ENCODE data around the gene EPDR1. TPM values are rescaled to one million over a fixed set of nuclear protein-coding genes. Genes with fewer than 3 reads are reported as not detected.

The EPDR1 gene
- total RNA-seq, 1 experiment from 2014 or later = 5.3 TPM

DNA sequence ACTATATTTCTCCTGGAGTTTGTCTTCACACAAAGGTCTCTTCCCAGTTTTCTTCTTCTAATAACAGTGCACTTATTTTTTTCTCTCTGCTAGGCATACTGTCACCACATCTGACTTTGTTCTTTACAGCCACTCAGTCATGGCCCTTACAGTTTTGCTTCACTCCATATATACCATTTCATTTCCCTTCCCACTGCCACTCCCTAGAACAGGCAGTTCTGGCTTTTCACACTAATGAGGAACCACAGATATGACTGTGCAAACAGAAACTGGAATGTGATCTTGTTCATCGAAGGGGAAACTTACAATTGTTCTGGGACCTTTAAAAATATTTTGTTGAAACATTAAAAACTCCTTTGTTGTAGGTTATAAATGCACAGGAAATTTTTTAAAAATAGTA lies 67.3 kb downstream of the EPDR1 start:
- Histone ChIP-seq H3K79me2 (ENCODE audit: insufficient read depth, low read length) (no peaks in the 10 kb centered on the region), H2AK5ac (ENCODE audit: insufficient read length, low read length) (no peak overlapping the region), H3K27ac (ENCODE audit: insufficient read length, low read depth, low read length) (no peak overlapping the region), H2BK120ac (ENCODE audit: low read depth, low read length, poor library complexity, severe bottlenecking) (no peak overlapping the region), H3K23me2 (ENCODE audit: insufficient read length, low read depth, low read length, poor library complexity, severe bottlenecking) (no peaks in the 10 kb centered on the region), H3K27me3 (ENCODE audit: insufficient read depth, low read length) (no peaks in the 10 kb centered on the region; the same call in 1 of the 2 replicates), H3K79me1 (ENCODE audit: insufficient read depth, low read depth, low read length, poor library complexity, severe bottlenecking) (no peaks in the 10 kb centered on the region), H4K8ac (replicated peaks; ENCODE audit: insufficient read length, low read depth, low read length) (no peak overlapping the region), H4K91ac (ENCODE audit: insufficient read length, low read depth, low read length) (no peak overlapping the region), H3K9me3 (ENCODE audit: control insufficient read depth, low read depth, low read length) (no peaks in the 10 kb centered on the region), H3K4me1 (ENCODE audit: insufficient read depth, low read length) (peaks cover 5% of the 10 kb centered on the region), H3K23ac (ENCODE audit: insufficient read length, low read depth, low read length) (no peak overlapping the region), H4K5ac (ENCODE audit: insufficient read length, low read depth, low read length) (no peak overlapping the region), H3K9ac (ENCODE audit: extremely low read depth, insufficient read length, low read length) (no peak overlapping the region), H3K4ac (ENCODE audit: low read depth, low read length) (no peak overlapping the region), H2BK15ac (ENCODE audit: low read depth, low read length) (no peak overlapping the region), H2AFZ (ENCODE audit: low read length) (no peak overlapping the region), H3K14ac (ENCODE audit: insufficient read depth, low read length) (no peak overlapping the region), H4K20me1 (ENCODE audit: control insufficient read depth, insufficient read depth, insufficient read length) (no peaks in the 10 kb centered on the region), H3T11ph (ENCODE audit: low read length) (no peak overlapping the region), H3K56ac (ENCODE audit: insufficient read length, low read depth, low read length) (no peak overlapping the region), H3K18ac (ENCODE audit: insufficient read length, low read depth, low read length) (no peak overlapping the region), H3K4me2 (ENCODE audit: insufficient read depth, insufficient read length, low read length) (no peak overlapping the region), H2BK20ac (ENCODE audit: low read depth, low read length, poor library complexity, severe bottlenecking) (no peak overlapping the region), H2BK12ac (ENCODE audit: insufficient read length, low read depth, low read length) (no peak overlapping the region), H2BK5ac (ENCODE audit: insufficient read length, low read length) (no peak overlapping the region)
- TF ChIP-seq, protein P1, sequence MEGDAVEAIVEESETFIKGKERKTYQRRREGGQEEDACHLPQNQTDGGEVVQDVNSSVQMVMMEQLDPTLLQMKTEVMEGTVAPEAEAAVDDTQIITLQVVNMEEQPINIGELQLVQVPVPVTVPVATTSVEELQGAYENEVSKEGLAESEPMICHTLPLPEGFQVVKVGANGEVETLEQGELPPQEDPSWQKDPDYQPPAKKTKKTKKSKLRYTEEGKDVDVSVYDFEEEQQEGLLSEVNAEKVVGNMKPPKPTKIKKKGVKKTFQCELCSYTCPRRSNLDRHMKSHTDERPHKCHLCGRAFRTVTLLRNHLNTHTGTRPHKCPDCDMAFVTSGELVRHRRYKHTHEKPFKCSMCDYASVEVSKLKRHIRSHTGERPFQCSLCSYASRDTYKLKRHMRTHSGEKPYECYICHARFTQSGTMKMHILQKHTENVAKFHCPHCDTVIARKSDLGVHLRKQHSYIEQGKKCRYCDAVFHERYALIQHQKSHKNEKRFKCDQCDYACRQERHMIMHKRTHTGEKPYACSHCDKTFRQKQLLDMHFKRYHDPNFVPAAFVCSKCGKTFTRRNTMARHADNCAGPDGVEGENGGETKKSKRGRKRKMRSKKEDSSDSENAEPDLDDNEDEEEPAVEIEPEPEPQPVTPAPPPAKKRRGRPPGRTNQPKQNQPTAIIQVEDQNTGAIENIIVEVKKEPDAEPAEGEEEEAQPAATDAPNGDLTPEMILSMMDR (conservative IDR thresholded peaks at IDR 0.05) = no peak
- H3K27ac Mint-ChIP-seq = no peak overlapping the region
- WGBS (ENCODE audit: extremely low coverage, insufficient read length, low lambda C conversion rate) = no CpG with 5 or more reads among the region's 1 CpG
- DNase-seq = no peak
- H3K9me3 Mint-ChIP-seq = no peaks in the 10 kb centered on the region
- H3K4me3 Mint-ChIP-seq = no peak overlapping the region
- peaks cover 15 to 21% of the 10 kb centered on the region in 2 experiments for H3K4me1 Mint-ChIP-seq
- peaks cover 42% of the 10 kb centered on the region for H3K27me3 Mint-ChIP-seq (ENCODE audit: low read depth)
- no peaks in the 10 kb centered on the region; a peak in 1 of 7 replicates for H3K36me3 Mint-ChIP-seq (ENCODE audit: insufficient read depth in 1 of 3, low read depth in 3 of 3)

Data from H9 (cell line).